Transverse colon (tissue), 3 donors: ENCODE data around the gene ANKRD35.

Experiments
- POLR2A ChIP-seq: fragments of 450-650 bp; IDR thresholded peaks from one replicate; pipeline ENCODE4 v1.6.1; 2016; ENCODE audit warnings: antibody characterized with exemption, mild to moderate bottlenecking, moderate library complexity
- POLR2AphosphoS5 ChIP-seq, 3 donors: sonication (generic); formaldehyde crosslinking; IDR thresholded peaks; one replicate each; pipeline ENCODE4 v1.6.1; 2016; ENCODE audit warnings: antibody characterized with exemption in 3 of 3

- TF ChIP-seq POLR2AphosphoS5 (IDR thresholded peaks at IDR 0.05): no peak
- TF ChIP-seq POLR2A: no peak
Measured at GRCh38 chr1:145879775-145880174, 5.9 kb downstream of the ANKRD35 start.
